GM12878 (cell line): ENCODE data around the gene MPHOSPH6. TPM values are rescaled to one million over a fixed set of nuclear protein-coding genes. Genes with fewer than 3 reads are reported as not detected.

Experiments
- ATAC-seq: fragments of 200-7000 bp; cut with Tn5 transposase; 3 replicates; pipeline ENCODE4 v1.9.1; 2020; ENCODE audit warnings: mild to moderate bottlenecking, moderate library complexity
- BruUV-seq: library from RNA; stranded (reverse); fragments of 400-500 nt; replicated peaks from 2 replicates; lab custom pipeline; 2021; lab: Mats Ljungman, UMichigan
- CTCF ChIA-PET: fragments of 300-600 bp; sonication (Branson Sonifier 250); formaldehyde crosslinking; extraction: SDS; loops from one replicate; lab custom pipeline; 2021; ENCODE audit warnings: inconsistent platforms; lab: Yijun Ruan, JAX
- POLR2A ChIA-PET: fragments of 350-600 bp; formaldehyde crosslinking; extraction: SDS; loops from one replicate; lab custom pipeline; 2021; ENCODE audit warnings: inconsistent platforms; lab: Charles Lee
- RAD21 ChIA-PET: fragments of 300-600 bp; sonication (Branson Sonifier 250); formaldehyde crosslinking; loops from one replicate; lab custom pipeline; 2023; ENCODE audit warnings: antibody characterized with exemption; ENCODE audit not compliant: unreplicated experiment; lab: Charles Lee
- SMC1A ChIA-PET: fragments of 300-600 bp; sonication (Branson Sonifier 250); formaldehyde crosslinking; loops from one replicate; lab custom pipeline; 2023; ENCODE audit not compliant: unreplicated experiment, uncharacterized antibody; lab: Charles Lee
- DNase-seq: peaks from one replicate; pipeline ENCODE4 v3.0.0-alpha.2; 2011; ENCODE audit warnings: low read depth, low spot score
- FAIRE-seq: peaks from 3 replicates; lab custom pipeline; 2011; peaks lifted over from hg19 to GRCh38; lab: Jason Lieb, UNC
- H2AFZ ChIP-seq: 2 replicates; pipeline ENCODE4 v1.6.0; 2011; ENCODE audit warnings: low read depth, low read length, control low read depth; ENCODE audit not compliant: control insufficient read depth
- H3K27ac ChIP-seq: 2 replicates; pipeline ENCODE4 v1.5.1; 2011; ENCODE audit warnings: control low read depth; ENCODE audit not compliant: control insufficient read depth, insufficient read depth
- H3K27me3 ChIP-seq, 2 experiments: replicated peaks in 1 of 2; 2 replicates each; pipeline versions ENCODE4 v1.6.0 to v1.6.1; 2011; ENCODE audit warnings: low read length in 1 of 2; ENCODE audit not compliant: control insufficient read depth in 2 of 2, insufficient read depth in 2 of 2
- H3K36me3 ChIP-seq, 2 experiments: 2 replicates each; pipeline ENCODE4 v1.5.1; 2011; ENCODE audit warnings: low read length in 1 of 2; ENCODE audit not compliant: control insufficient read depth in 2 of 2, insufficient read depth in 2 of 2
- H3K4me1 ChIP-seq: 2 replicates; pipeline ENCODE4 v1.6.1; 2011; ENCODE audit warnings: mild to moderate bottlenecking, low read length, moderate library complexity, mixed read lengths; ENCODE audit not compliant: control insufficient read depth, insufficient read depth
- H3K4me2 ChIP-seq: 2 replicates; pipeline ENCODE4 v1.6.0; 2011; ENCODE audit warnings: control low read depth; ENCODE audit not compliant: control insufficient read depth, insufficient read depth
- H3K4me3 ChIP-seq: fragments of 200-600 bp; sonication (generic); 2 replicates; pipeline ENCODE4 v1.5.1; 2016
- H3K79me2 ChIP-seq: 2 replicates; pipeline ENCODE4 v1.6.0; 2011; ENCODE audit warnings: low read length; ENCODE audit not compliant: control insufficient read depth, insufficient read depth
- H3K9ac ChIP-seq: 2 replicates; pipeline ENCODE4 v1.8.0; 2011; ENCODE audit warnings: low read length, control low read depth, mixed read lengths; ENCODE audit not compliant: control insufficient read depth, insufficient read depth
- H3K9me3 ChIP-seq: replicated peaks from 3 replicates; pipeline ENCODE4 v1.5.1; 2011; ENCODE audit warnings: mild to moderate bottlenecking, low read length; ENCODE audit not compliant: control insufficient read depth, insufficient read depth
- H4K20me1 ChIP-seq: 2 replicates; pipeline ENCODE4 v1.6.0; 2011; ENCODE audit not compliant: control insufficient read depth, insufficient read depth
- CBX5 ChIP-seq: sonication (generic); IDR thresholded peaks from 2 replicates; pipeline ENCODE4 v1.6.1; 2016; ENCODE audit warnings: low read depth, moderate library complexity, mild to moderate bottlenecking, inconsistent platforms
- CEBPB ChIP-seq, 2 experiments: fragments of 150-350 bp in 1 of 2; IDR thresholded peaks; 2 replicates each; pipeline ENCODE4 v1.6.1; 2012 to 2014; ENCODE audit warnings: low read depth in 2 of 2, low read length in 2 of 2, borderline replicate concordance in 1 of 2, inconsistent platforms in 1 of 2
- EZH2 ChIP-seq: IDR thresholded peaks from 2 replicates; pipeline ENCODE4 v1.6.1; 2012; ENCODE audit warnings: low read depth, mild to moderate bottlenecking, control low read depth, inconsistent platforms, low read length, borderline replicate concordance; ENCODE audit not compliant: control insufficient read depth
- FOXK2 ChIP-seq: fragments of 450-650 bp; IDR thresholded peaks from 2 replicates; pipeline ENCODE4 v1.6.1; 2017; ENCODE audit warnings: mild to moderate bottlenecking, moderate library complexity
- HDAC6 ChIP-seq: fragments of 200-600 bp; sonication (generic); IDR thresholded peaks from one replicate; pipeline ENCODE4 v1.8.0; 2017; ENCODE audit warnings: antibody characterized with exemption; ENCODE audit not compliant: unreplicated experiment
- MEF2B ChIP-seq: fragments of 450-650 bp; IDR thresholded peaks from 2 replicates; pipeline ENCODE4 v1.6.1; 2018; ENCODE audit warnings: mild to moderate bottlenecking, moderate library complexity; ENCODE audit not compliant: partially characterized antibody, poor library complexity, severe bottlenecking
- MYC ChIP-seq: IDR thresholded peaks from 2 replicates; pipeline ENCODE4 v1.6.1; 2011; ENCODE audit warnings: mild to moderate bottlenecking, low read length, moderate library complexity, inconsistent platforms; ENCODE audit not compliant: insufficient read depth, insufficient replicate concordance, insufficient read length, severe bottlenecking
- NFXL1 ChIP-seq: fragments of 450-650 bp; IDR thresholded peaks from 2 replicates; pipeline ENCODE4 v1.6.1; 2017; ENCODE audit warnings: antibody characterized with exemption, mild to moderate bottlenecking, borderline replicate concordance
- POLR2A ChIP-seq: IDR thresholded peaks from 2 replicates; pipeline ENCODE4 v1.6.1; 2011; ENCODE audit warnings: low read depth, mild to moderate bottlenecking, low read length
- POU2F2 ChIP-seq: IDR thresholded peaks from 3 replicates; pipeline ENCODE4 v1.6.1; 2011; ENCODE audit warnings: low read depth, mild to moderate bottlenecking, low read length, borderline replicate concordance
- RELA ChIP-seq: fragments of 450-650 bp; IDR thresholded peaks from 2 replicates; pipeline ENCODE4 v1.8.0; 2014; ENCODE audit warnings: borderline replicate concordance; ENCODE audit not compliant: partially characterized antibody
- REST ChIP-seq: IDR thresholded peaks from 2 replicates; pipeline ENCODE4 v1.6.1; 2012; ENCODE audit warnings: mild to moderate bottlenecking, low read depth, low read length
- TBL1XR1 ChIP-seq: IDR thresholded peaks from 2 replicates; pipeline ENCODE4 v1.6.1; 2012; ENCODE audit warnings: low read depth, low read length, improper control_type of control experiment
- ZBED1 ChIP-seq: IDR thresholded peaks from 2 replicates; pipeline ENCODE4 v1.6.1; 2016; ENCODE audit warnings: borderline replicate concordance
- ZNF274 ChIP-seq: IDR thresholded peaks from one replicate; pipeline ENCODE4 v1.8.0; 2011; ENCODE audit not compliant: insufficient read length, insufficient read depth
- WGBS: methylation state at CpG from one replicate; pipeline ENCODE4 v1.1.6; 2016; ENCODE audit warnings: low lambda C conversion rate; ENCODE audit not compliant: insufficient replicate concordance, insufficient coverage; ENCODE audit errors: missing lambda C conversion rate; 5-methylcytosine and 5-hydroxymethylcytosine counted together
- in situ Hi-C: fragments of 300-500 bp; cut with MboI; formaldehyde crosslinking; loops from 9 replicates; pipeline ENCODE4 v1.14.3; 2018; ENCODE audit warnings: mixed read lengths
- intact Hi-C: fragments of 100-400 bp; cut with micrococcal nuclease; formaldehyde crosslinking; loops from one replicate; pipeline ENCODE4 v1.14.2; 2022; ENCODE audit not compliant: unreplicated experiment
- polyA plus RNA-seq, 11 experiments: library from polyadenylated mRNA; depleted of rRNA in 4 of 11; unstranded in 6 of 11; stranded (reverse) in 5 of 11; fragments of >200 nt; fragmentation: Nextera tagmentation in 4 of 11; fragmentation: Illumina TruSeq in 1 of 11; extraction: Ambion mirVana in 4 of 11; extraction: Trizol in 1 of 11; gene quantifications; 1 replicate in 1 of 11; 2 replicates in 10 of 11; pipeline versions ENCODE4 v1.2.1 to v1.2.3, GENCODE V29; 2011 to 2016; ENCODE audit warnings: inconsistent platforms in 2 of 11, missing spikeins in 2 of 11, low read depth in 1 of 11
- total RNA-seq, 4 experiments: library from RNA; depleted of rRNA in 3 of 4; stranded (reverse); fragments of >200 nt in 3 of 4; fragmentation: Illumina TruSeq in 1 of 4; extraction: Trizol in 1 of 4; gene quantifications; 2 replicates each; pipeline versions ENCODE4 v1.2.1 to v1.2.3, GENCODE V29; 2013 to 2021
- TF ChIP-seq, protein P1 (sequence below): IDR thresholded peaks from 2 replicates; pipeline ENCODE4 v1.6.1; 2012; ENCODE audit warnings: low read depth, low read length, improper control_type of control experiment
- TF ChIP-seq, protein P2 (sequence below): IDR thresholded peaks from 2 replicates; pipeline ENCODE4 v1.6.1; 2011; ENCODE audit warnings: low read depth, low read length, improper control_type of control experiment, borderline replicate concordance
- TF ChIP-seq, protein P3 (sequence below): fragments of 450-650 bp; IDR thresholded peaks from 2 replicates; pipeline ENCODE4 v1.6.1; 2016; ENCODE audit warnings: mild to moderate bottlenecking

MPHOSPH6 gene
- total and polyA plus RNA-seq, 10 of the 15 experiments (the other 5 are each of a cell fraction or from before 2014, with no cell fraction given), result 8.9 to 39.6 (median 19.8) TPM

GRCh38 chr16:82178352-82178751 lies 8.3 kb upstream of the MPHOSPH6 start:
- 70% methylated on average over 2 of the region's 2 CpGs for WGBS
- H4K20me1 ChIP-seq, result no peaks in the 10 kb centered on the region
- intact Hi-C loops, result no loop called here
- TF ChIP-seq ZNF274 (no peak), MYC (no peak), NFXL1 (no peak), EZH2 (no peak), CBX5 (no peak), ZBED1 (no peak), POLR2A (no peak), RELA (no peak), TBL1XR1 (no peak), REST (no peak), FOXK2 (no peak), POU2F2 (no peak), CEBPB (IDR thresholded peaks at IDR 0.05; ENCODE audit: borderline replicate concordance in 1 of 2, low read depth in 2 of 2, low read length in 2 of 2) (no peak), MEF2B (no peak), HDAC6 (no peak)
- TF ChIP-seq, protein P1, sequence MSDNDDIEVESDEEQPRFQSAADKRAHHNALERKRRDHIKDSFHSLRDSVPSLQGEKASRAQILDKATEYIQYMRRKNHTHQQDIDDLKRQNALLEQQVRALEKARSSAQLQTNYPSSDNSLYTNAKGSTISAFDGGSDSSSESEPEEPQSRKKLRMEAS, result no peak
- TF ChIP-seq, protein P2, sequence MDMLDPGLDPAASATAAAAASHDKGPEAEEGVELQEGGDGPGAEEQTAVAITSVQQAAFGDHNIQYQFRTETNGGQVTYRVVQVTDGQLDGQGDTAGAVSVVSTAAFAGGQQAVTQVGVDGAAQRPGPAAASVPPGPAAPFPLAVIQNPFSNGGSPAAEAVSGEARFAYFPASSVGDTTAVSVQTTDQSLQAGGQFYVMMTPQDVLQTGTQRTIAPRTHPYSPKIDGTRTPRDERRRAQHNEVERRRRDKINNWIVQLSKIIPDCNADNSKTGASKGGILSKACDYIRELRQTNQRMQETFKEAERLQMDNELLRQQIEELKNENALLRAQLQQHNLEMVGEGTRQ, result no peak
- TF ChIP-seq, protein P3, sequence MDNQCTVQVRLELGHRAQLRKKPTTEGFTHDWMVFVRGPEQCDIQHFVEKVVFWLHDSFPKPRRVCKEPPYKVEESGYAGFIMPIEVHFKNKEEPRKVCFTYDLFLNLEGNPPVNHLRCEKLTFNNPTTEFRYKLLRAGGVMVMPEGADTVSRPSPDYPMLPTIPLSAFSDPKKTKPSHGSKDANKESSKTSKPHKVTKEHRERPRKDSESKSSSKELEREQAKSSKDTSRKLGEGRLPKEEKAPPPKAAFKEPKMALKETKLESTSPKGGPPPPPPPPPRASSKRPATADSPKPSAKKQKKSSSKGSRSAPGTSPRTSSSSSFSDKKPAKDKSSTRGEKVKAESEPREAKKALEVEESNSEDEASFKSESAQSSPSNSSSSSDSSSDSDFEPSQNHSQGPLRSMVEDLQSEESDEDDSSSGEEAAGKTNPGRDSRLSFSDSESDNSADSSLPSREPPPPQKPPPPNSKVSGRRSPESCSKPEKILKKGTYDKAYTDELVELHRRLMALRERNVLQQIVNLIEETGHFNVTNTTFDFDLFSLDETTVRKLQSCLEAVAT, result no peak

More at GRCh38 chr16:82178352-82178751, 8.3 kb upstream of the MPHOSPH6 start:
- no peaks in the 10 kb centered on the region for H3K36me3 ChIP-seq
- H3K9me3 ChIP-seq, result no peaks in the 10 kb centered on the region
- in situ Hi-C loops, result no loop called here
- RAD21 ChIA-PET, result no interaction called here
- no peak for DNase-seq
- H3K9ac ChIP-seq, result no peak overlapping the region
- POLR2A ChIA-PET, result no interaction called here
- no peaks in the 10 kb centered on the region for H3K4me1 ChIP-seq
- no TSS peak for BruUV-seq
- no peak overlapping the region for H3K27ac ChIP-seq
- no peak overlapping the region for H3K4me2 ChIP-seq
- H3K4me3 ChIP-seq, result no peak overlapping the region
- CTCF ChIA-PET, result no interaction called here
- ATAC-seq, result no peak
- no peak for FAIRE-seq
- SMC1A ChIA-PET, result no interaction called here
- no peak overlapping the region for H2AFZ ChIP-seq
- H3K79me2 ChIP-seq, result no peaks in the 10 kb centered on the region
- peaks cover 2 to 9% of the 10 kb centered on the region in 2 experiments; a peak in 3 of 4 replicates for H3K27me3 ChIP-seq
